HG02571 (cell line): ENCODE data around the gene FBXO38.

Experiments
- ATAC-seq: cut with Tn5 transposase; IDR thresholded peaks from one replicate; pipeline ENCODE4 v1.9.1; 2021; ENCODE audit warnings: mild to moderate bottlenecking, moderate library complexity; ENCODE audit not compliant: unreplicated experiment

FBXO38 gene

DNA sequence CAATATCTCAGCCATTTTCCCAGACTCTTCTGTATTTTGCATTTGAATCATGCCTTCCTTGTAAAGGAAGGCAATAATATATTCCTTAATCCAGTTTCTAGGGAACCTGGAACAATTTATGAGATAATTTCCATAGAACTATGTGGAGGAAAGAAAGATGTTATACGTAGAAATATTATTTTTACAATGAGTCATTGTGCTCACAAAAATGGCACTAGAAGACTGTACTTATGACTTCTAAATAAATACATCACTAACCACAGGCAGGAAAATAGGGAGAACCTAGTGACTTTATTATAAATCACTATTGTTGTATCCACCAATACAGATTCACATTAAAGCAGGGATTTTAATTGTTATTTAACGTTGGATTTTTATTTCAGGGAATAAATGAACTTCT is 87.6 kb downstream of the FBXO38 start:
- ATAC-seq = no peak

DNA sequence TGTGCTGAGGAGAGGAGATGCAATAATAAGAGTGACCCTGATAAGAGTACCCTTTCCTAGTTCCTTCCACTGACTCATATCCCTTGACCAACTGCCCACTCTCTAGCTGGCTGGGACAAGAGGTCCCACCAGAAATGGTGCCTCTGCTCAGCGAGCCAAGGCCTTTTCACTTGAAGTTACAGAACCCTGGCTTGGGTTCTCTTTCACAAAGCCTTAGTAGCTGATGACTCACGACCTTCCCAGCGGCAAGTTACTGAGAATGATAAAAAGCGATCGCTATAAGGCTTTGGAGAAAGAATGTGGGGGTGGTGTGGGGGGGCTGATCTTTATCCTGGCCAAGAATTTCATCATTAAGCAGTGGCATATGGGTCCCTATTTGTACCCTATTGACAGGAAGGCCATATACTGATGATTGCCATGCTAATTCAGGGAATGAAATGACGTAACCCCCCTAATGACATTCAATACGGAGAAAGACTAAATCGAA is 90.3 kb downstream of the FBXO38 start:
- ATAC-seq = no peak

DNA sequence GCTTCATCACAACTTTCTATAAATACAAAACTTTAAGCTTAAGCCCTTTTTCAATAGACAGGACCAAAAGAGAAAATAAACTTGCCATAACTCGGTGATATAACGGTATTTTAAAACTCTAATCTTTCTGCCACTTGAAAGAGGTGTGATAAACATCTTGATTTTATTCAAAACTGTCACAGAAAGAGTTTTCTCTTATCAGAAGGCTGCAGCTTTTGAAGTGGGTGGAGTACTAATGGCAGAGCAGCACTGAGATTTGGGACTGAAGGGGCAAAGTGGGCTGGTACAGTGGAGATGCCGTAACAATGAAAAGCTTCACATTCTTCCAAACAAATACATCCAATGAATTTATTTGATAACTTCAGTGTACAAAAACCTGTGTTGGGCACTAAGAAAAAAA is 92.5 kb downstream of the FBXO38 start:
- ATAC-seq = no peak

DNA sequence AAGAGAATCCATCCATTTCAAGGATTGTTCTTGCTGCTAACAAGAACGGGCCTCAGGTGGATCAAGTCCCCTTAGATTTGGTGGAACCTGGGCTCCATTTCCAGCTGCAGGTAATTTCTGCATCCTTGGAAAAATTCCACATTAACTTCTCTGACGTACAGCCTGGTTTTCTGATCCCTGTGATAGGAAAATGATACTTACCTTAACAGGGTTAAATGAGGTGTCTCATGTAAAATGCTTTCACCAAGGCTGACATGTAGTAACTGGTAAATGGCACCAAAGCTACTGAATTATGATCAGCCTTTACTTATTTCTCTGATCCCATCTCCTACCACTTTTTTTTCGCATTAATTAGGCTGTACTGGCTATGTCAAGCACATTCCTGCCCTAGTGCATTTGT is 93.7 kb downstream of the FBXO38 start:
- no peak for ATAC-seq

DNA sequence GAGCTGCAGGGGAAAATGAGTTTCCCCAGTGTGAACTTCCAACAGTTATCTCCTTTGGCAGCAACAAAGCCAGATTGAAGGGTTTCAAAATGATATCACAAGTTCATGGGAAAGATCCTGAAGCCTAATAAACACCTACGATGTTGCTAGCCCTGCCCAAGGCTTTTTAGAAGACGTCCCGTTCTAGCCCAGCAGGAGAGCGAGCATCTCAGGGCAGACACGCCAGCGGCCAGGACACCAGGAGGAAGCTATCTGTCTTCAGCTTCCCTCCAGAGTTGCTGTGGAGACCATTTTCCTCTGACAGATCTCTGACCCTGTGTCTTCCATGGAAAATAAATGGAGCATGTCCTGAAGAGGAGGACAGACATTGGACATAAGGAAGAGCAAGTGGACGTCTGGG is 98.4 kb downstream of the FBXO38 start:
- no peak for ATAC-seq

DNA sequence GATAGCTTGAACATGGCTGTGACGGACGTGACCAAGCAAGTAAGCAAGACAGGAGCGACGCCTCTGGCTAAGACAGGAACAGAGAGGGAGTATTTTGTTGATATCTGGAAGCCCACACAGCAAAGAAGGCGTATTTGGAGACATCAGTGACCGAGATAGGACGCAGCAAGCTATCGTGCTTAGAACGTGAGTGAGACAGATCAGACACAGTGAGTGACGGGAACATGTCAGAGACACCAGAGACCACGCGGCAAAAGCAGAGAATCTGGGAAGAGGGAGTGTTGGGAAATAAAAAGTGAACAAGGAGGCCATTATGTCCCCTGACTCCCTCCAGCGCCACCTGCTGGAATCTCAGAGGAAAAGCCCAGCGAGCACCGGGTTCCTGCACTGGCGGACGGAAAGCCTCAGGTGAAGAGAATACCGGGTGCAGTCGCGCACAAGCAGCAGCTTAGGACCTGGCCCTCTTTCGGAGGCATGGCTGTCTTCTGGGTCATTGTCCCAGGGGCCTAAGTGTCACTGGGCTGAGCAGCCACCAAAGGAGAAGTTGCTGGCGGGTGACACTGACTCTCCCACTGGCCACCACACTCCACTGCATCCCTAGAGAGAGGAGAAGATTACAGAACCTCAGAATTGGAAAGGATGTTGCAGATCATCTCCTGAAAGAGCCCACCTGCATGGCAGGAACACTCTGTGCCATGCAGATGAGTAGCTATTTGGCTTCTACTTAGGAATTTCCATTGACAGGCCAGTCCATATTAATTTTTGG is 99.1 kb downstream of the FBXO38 start:
- ATAC-seq = peak; percentile 78

DNA sequence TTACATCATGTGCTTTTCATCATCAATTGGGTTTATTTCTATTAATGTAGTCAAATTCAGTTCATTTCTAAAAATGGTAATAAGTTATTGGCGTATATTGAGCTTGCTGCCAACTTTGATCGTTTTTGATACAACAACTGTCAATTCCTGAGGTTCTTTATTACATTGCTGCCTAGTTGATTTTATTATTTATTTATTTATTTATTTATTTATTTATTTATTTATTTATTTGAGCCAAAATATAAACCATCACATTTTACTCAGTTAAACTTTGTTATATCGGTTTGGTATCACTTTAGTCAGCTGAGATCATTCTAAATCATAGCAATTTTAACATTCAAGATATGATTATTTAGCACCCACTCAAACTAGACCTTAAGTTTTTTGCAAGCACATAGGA is 100.0 kb downstream of the FBXO38 start:
- no peak for ATAC-seq

DNA sequence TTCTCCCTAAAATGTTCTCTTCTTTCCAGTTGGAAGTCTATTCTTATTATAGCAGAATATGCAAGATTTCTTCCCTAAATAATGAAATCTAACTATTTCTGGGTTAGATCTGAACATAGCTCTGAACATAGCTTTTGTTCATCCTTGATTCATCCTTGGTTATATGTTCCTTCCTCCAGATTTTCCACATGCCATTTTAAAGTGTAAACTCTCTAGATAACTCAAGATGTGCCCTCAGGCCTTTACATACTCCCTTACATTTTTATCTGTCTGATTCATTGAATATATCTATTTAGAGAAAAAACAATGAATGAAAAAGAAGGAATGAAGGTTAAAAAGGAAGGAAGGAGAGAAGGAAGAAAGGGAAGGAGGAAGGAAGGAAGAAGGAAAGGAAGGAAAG is 100.9 kb downstream of the FBXO38 start:
- ATAC-seq = no peak

DNA sequence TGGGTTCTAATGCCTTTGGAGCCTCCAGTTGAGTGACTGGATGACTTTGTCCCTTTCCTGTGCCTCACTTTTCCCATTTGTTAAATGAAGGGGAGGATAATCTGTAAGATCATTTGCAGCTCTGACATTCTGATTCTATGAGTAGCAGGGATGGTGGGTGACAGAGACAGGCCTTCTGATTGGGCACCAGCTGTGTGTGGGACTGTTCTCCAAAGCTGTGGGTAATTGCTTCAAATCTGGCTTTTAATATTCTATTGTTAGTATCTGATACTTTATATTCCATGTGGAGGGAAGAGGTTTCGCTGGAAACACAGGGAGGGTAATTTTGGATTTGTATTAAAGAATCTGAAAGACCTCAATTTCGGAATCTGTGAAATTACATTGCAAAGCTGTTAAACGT is 102.7 kb downstream of the FBXO38 start:
- ATAC-seq = no peak

DNA sequence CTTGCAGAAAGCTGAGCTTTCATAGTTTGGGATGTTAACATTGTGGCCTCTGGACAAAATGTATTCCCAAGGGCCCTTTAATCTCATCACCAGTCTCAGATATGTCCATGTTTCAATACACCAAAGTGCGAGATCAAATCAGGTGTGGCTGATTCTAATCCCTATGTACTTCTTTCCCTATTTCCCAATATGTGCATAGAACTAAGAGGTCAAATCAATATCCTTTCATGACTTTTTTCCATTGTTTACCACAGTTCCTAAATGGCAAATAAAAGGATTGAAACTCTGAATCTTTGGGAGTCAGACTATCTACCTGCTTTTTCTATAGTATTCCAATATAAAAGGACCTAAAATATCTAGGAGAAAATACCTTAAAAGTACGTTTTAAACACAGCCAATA is 105.0 kb downstream of the FBXO38 start:
- ATAC-seq = no peak

DNA sequence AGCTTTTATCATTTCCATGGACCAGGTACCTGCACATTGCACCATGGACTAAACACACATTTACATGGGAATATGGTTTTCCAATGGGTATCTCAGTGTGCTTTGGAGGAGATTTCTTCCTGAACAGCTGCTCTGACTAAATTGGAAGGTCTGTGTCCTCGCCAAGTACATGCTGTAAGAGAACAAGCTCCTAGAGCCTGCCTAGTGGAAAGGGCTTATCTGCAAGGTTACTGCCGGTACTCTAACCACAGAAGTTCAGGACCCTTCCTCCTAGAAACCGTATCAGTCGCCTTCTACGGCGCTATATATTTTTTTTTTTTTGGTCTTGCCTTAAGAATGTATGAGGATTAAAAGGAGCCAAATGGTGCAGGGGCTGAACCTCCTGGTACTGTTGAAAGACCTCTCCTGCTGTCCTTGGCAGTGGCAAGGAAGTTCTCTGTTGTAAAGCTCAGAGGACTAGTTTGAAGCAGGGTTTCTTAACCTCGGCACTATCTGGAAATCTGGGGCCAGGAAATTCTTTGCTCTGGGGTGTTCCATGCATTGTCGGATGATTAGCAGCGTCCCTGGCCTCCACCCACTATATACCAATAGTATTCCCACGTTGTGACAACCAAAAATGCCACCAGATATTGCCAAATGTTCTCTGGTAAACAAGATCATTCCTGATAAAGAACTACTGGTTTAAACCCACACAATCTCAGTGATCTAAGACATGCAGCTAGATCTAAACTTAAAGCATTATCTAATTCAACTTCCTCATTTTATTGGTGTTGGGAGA is 107.4 kb downstream of the FBXO38 start:
- ATAC-seq = no peak

DNA sequence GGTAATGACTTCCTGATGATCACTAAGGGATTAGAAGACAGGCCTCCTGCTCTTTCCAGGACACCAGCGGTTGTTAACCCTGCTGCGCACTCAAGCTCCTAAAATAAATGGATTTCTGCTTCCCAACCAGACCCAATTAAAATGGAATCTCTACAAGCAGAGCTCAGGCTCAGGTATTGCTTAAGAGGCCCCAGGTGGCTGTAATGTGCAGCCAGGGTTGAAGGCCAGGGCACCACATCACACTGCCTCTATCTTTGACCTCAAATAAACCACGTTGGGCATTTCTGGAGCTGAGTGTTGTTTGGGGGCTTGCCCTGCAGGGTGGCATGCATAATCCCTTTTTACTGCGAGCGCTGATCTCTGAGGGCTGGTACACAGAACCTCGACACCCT is 108.0 kb downstream of the FBXO38 start:
- no peak for ATAC-seq

DNA sequence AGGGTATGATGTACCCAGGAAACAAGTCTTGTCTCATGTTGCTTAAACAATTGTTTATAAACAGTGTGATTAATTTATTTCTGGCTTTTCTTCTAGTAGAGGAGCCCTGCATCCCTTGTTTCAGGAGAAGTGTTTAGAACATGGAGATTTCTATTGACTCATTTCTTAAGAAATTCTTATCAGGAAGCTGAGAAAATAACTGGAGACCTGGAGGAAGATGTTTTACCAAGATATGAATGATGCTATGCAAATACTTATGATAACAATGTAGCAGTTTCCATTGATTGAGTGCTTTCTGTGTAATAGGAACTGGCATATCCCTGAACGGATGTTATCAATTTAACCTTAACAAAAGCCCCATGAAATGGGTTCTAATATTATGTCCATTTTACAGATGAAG is 108.6 kb downstream of the FBXO38 start:
- ATAC-seq = no peak
